Thoracic aorta (tissue), 2 donors: Measurements from ENCODE around the gene TYK2. TPM values are rescaled to one million over a fixed set of nuclear protein-coding genes. Genes with fewer than 3 reads are reported as not detected.
"Not testable (repeated sequence)": the region's sequence is repeated elsewhere in the genome, so short reads cannot be mapped to it uniquely, and the experiment has no call there.

Experiments used
- ATAC-seq: fragments of 150-250 bp; one replicate; pipeline ENCODE4 v1.8.0; 2017; ENCODE audit warnings: low read depth; ENCODE audit not compliant: insufficient number of reproducible peaks, low FRiP score
- DNase-seq: peaks from one replicate; pipeline ENCODE4 v3.0.0-alpha.2; 2020; ENCODE audit warnings: low spot score
- H3K27ac ChIP-seq, 2 donors: fragments of 200-600 bp; sonication (generic); 1 replicate in 1 of 2; 2 replicates in 1 of 2; pipeline ENCODE4 v1.5.1; 2016; ENCODE audit warnings: mild to moderate bottlenecking in 2 of 2, moderate library complexity in 2 of 2
- H3K27me3 ChIP-seq: fragments of 200-600 bp; sonication (generic); replicated peaks from 2 replicates; pipeline ENCODE4 v1.6.0; 2016; ENCODE audit warnings: mild to moderate bottlenecking; ENCODE audit not compliant: insufficient read depth
- H3K36me3 ChIP-seq: fragments of 200-600 bp; sonication (generic); one replicate; pipeline ENCODE4 v1.5.1; 2016
- H3K4me1 ChIP-seq, 2 donors: fragments of 200-600 bp; sonication (generic); 1 replicate in 1 of 2; 2 replicates in 1 of 2; pipeline versions ENCODE4 v1.5.1 to v1.6.0; 2016; ENCODE audit warnings: low read depth in 2 of 2, mild to moderate bottlenecking in 1 of 2; ENCODE audit not compliant: control insufficient read depth in 1 of 2
- H3K4me3 ChIP-seq: fragments of 200-600 bp; sonication (generic); 2 replicates; pipeline ENCODE4 v1.5.1; 2016; ENCODE audit warnings: mild to moderate bottlenecking
- H3K9me3 ChIP-seq: fragments of 200-600 bp; sonication (generic); 2 replicates; pipeline ENCODE4 v1.5.1; 2016
- total RNA-seq, 2 donors: library from RNA; depleted of rRNA; stranded (reverse); fragments of >200 nt; gene quantifications; one replicate each; pipeline versions ENCODE4 v1.1.0 to v1.2.3, GENCODE V29; 2016
- TF ChIP-seq, protein P1 (sequence below): fragments of 200-600 bp; sonication (generic); IDR thresholded peaks from one replicate; pipeline ENCODE4 v1.5.1; 2019; ENCODE audit warnings: antibody characterized with exemption

TYK2 gene
- total RNA-seq, 2 donors from 2014 or later: 79.3 to 96.7 TPM

DNA sequence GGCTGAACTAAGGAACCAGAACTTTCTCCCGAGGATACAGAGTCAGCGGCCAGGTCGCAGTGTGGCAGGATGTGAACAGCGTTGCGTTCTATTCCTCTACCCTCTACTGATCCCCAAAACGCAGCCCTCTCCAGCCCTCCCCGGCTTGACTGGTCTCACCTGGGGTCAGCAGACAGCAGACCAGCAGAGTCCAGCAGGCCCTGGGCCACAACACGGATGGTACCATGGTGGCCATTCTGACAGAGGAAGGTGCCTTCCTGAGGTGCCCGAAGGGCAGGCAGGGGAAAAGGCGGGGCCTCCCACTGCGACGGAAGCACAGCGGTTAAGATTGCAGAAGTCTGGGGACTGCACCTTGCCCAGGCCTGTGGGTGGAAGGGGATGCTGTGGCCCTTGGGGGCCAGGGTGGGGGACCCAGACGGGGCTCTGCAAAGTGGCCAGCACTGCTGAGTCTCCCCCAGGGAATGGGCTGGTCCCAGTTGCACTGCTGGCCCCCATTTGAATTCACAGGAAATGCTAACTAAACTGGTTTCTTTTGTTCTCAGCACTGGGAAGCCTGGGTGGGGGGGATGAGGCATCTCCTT lies 40.9 kb downstream of the TYK2 start, which contains the start of gene ICAM3:
Gene ICAM3, minus strand, starts transcription at position 245 of the 581 bp plus-strand sequence. Its CDS starts 10 bp downstream, at position 235.
- no peak for DNase-seq
- Histone ChIP-seq H3K27me3 (no peaks in the 10 kb centered on the region), H3K9me3 (no peaks in the 10 kb centered on the region), H3K27ac (no peak within 1 kb of the TSS), H3K4me1 (peaks cover 0 to under 1% of the 10 kb centered on the region in 2 donors), H3K36me3 (no peaks in the 10 kb centered on the region), H3K4me3 (peak within 1 kb of the TSS; percentile 29)
- no peak for ATAC-seq
- TF ChIP-seq, protein P1, sequence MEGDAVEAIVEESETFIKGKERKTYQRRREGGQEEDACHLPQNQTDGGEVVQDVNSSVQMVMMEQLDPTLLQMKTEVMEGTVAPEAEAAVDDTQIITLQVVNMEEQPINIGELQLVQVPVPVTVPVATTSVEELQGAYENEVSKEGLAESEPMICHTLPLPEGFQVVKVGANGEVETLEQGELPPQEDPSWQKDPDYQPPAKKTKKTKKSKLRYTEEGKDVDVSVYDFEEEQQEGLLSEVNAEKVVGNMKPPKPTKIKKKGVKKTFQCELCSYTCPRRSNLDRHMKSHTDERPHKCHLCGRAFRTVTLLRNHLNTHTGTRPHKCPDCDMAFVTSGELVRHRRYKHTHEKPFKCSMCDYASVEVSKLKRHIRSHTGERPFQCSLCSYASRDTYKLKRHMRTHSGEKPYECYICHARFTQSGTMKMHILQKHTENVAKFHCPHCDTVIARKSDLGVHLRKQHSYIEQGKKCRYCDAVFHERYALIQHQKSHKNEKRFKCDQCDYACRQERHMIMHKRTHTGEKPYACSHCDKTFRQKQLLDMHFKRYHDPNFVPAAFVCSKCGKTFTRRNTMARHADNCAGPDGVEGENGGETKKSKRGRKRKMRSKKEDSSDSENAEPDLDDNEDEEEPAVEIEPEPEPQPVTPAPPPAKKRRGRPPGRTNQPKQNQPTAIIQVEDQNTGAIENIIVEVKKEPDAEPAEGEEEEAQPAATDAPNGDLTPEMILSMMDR: no peak

DNA sequence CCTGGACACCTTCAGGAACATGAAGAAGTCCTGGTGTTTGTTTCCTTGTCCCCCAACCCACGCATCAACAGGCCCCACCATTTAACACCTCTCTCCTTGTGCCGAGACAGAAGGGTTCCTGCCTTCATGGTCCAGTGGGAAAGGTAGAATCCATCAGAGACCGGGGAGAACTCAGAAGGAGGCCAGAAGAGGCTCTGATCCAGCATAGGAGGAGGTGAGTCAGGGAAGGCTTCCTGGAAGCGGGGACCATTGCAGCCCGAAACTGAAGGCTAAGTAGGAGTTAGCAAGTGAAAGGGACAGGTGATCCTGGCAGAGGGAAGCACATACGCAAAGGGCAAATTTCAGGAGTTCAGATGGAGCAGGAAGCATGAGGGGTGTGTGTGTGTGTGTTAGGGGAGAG lies 41.4 kb downstream of the TYK2 start:
- no peaks in the 10 kb centered on the region for H3K27me3 ChIP-seq
- no peak for DNase-seq

DNA sequence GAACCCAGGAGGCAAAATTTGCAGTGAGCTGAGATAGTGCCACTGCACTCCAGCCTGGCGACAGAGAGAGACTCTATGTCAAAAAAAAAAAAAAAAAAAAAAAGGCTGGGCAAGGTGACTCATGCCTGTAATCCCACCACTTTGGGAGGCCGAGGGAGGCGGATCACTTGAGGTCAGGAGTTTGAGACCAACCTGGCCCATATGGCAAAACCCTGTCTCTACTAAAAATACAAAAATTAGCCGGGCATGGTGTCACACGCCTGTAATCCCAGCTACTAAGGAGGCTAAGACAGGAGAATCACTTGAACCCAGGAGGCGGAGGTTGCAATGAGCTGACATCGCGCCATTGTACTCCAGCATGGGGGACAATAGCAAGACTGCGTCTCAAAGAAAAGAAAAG lies 43.6 kb downstream of the TYK2 start:
- ATAC-seq, DNase-seq, H3K36me3 ChIP-seq, H3K27ac ChIP-seq, H3K9me3 ChIP-seq, H3K4me3 ChIP-seq, H3K27me3 ChIP-seq: not testable (repeated sequence)
- H3K4me1 ChIP-seq: peaks cover 14 to 20% of the 10 kb centered on the region in 2 donors

More for the DNA sequence above, 41.4 kb downstream of the TYK2 start:
- no peak overlapping the region for H3K4me3 ChIP-seq
- peaks cover 3 to 6% of the 10 kb centered on the region in 2 donors for H3K4me1 ChIP-seq
- H3K27ac ChIP-seq: no peak overlapping the region
- no peaks in the 10 kb centered on the region for H3K9me3 ChIP-seq
- TF ChIP-seq, protein P1: no peak
- no peak for ATAC-seq
- H3K36me3 ChIP-seq: no peaks in the 10 kb centered on the region

GRCh38 chr19:10335352-10335985 lies 44.9 kb downstream of the TYK2 start:
- Histone ChIP-seq H3K9me3 (no peaks in the 10 kb centered on the region), H3K4me1 (peaks cover 14 to 23% of the 10 kb centered on the region in 2 donors), H3K27me3 (no peaks in the 10 kb centered on the region), H3K36me3 (peaks cover 3% of the 10 kb centered on the region), H3K27ac (peak overlapping the region in 1 of 2 donors; percentile 96), H3K4me3 (peak overlapping the region; percentile 100)
- ATAC-seq: no peak
- TF ChIP-seq, protein P1: no peak
- no peak for DNase-seq

DNA sequence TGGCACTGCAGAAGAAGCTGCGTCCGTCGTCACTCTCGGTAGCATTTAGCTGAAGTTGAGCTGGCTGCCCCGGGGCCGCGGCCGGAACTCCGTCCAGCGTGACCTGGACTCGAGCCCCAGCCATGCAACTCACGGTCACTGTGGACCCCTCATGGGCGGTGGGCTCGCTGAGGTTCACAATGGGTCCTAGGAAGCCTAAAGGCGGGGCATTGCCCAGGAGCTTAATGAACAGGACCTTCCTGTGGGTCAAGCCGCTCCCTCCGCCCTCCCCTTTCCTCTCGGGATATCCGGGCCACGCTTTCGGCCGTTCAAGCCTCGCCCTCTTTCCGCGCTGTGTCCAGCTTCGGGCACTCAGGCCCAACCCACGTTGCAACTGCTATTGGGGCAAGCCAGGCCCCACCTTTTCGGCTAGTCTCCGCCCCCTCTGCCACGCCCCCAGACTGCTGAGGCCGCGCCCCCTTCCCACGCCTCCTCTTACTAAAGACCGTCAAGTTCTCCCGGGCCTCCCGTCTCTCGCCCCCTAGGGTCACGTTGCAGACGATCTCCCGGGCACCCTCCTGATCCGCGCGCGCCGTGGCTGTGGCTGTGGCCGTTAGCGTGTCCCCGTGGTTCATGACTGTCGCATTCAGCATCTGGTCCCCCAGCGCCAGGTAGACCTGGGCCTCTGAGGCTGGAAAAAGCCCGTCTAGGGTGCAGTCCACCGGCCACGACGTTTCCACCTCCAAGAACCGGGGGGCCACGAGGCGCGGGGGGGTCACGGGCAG lies 45.6 kb downstream of the TYK2 start:
- peak overlapping the region; percentile 83 to 96 for H3K27ac ChIP-seq
- peaks cover 14 to 23% of the 10 kb centered on the region in 2 donors for H3K4me1 ChIP-seq
- peak overlapping the region; percentile 100 for H3K4me3 ChIP-seq
- no peaks in the 10 kb centered on the region for H3K27me3 ChIP-seq
- H3K9me3 ChIP-seq: no peaks in the 10 kb centered on the region
- TF ChIP-seq, protein P1: peak; percentile 20
- H3K36me3 ChIP-seq: peaks cover 9% of the 10 kb centered on the region
- ATAC-seq (peak; percentile 84), DNase-seq (peak; percentile 82)
